Measurements from ENCODE around the gene SORCS3.

- TF ChIP-seq EZH2 (IDR thresholded peaks at IDR 0.05; ENCODE audit: borderline replicate concordance, insufficient read depth, low read length, poor library complexity, severe bottlenecking) (no peak), SMC3 (conservative IDR thresholded peaks at IDR 0.05; ENCODE audit: poor library complexity) (no peak), CTCF (IDR thresholded peaks at IDR 0.05; ENCODE audit: poor library complexity, severe bottlenecking) (no peak), REST (IDR thresholded peaks at IDR 0.05; ENCODE audit: borderline replicate concordance) (no peak), EP300 (conservative IDR thresholded peaks at IDR 0.05; ENCODE audit: poor library complexity, severe bottlenecking) (no peak), POLR2AphosphoS5 (IDR thresholded peaks at IDR 0.05) (no peak), TAF1 (IDR thresholded peaks at IDR 0.05; ENCODE audit: low read depth) (no peak), RAD21 (conservative IDR thresholded peaks at IDR 0.05) (no peak)
These were observed 125.3 kb downstream of the SORCS3 start for GRCh38 chr10:104766341-104766740.
